GM15510 (cell line): Measurements from ENCODE around the gene SYT1.

Experiments
- POLR2A ChIP-seq: IDR thresholded peaks from 3 replicates; pipeline ENCODE4 v1.6.1; 2011; ENCODE audit warnings: borderline replicate concordance; ENCODE audit not compliant: insufficient read length; ENCODE audit errors: extremely low read depth

Gene SYT1

DNA sequence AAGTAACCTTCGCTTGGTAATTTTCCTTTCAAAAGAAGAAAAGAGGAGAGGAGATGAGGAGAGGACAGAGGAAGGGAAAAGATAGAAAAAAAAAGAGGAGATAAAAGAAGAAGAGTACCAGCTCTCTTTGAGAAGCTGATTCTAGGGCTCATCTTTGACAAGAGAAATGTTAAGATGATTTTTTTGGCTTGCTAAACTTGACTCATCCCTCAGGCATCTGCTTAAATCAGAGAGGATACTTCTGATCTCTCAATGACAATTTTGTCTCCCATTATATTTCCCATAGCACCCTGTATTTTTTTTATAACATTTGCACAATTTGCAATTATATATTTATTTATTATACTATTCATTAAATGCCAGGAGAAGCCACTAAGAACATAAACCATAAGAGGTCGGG, 17.1 kb downstream of the SYT1 start:
- no peak for TF ChIP-seq POLR2A

DNA sequence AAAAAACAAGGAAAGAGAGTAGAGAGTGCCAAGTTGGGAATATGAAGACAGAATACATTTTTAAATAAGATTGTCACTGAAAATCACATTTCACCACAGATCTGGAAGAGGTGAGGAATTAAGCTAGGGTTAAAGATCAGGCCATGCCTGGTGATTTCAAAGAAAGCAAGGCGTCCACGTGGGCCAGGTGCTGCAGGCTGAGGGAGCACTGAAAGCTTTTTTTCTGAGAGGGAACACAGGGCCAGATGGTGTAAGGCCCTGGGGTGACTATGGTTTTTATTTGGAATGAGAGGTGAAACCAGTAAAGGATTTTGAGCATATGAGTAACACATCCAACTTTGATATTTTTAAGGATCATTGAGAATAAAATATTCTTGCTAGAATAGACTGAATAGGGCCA, 20.9 kb downstream of the SYT1 start:
- no peak for TF ChIP-seq POLR2A

DNA sequence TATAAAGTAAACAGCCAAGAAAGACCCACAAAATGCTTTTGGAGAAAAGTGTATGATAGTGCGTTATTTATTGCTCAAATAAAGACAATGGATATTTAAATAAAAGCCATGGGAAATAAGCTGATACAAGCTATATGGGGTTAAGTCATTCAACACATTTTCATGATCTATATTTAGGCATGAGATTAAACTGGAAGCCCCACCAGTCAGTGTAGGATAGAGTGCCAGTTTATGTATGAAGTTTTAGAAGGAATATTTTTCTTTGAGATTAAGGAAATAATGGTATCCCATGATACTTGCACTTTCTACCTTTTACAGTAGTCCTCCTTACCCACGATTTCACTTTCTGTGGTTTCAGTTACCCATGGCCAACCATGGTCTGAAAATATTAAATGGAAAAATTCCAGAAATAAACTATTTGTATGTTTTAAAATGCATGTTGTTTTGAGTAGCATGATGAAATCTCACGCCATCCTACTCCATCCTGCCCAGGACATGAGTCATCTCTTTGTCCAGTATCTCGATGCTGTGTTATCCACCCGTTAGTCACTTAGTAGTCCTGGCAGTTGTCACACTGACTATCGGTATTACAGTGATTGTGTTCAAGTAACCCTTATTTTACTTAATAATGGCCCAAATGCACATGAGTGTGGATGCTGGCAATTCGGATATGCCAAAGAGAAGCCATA, 22.3 kb downstream of the SYT1 start:
- no peak for TF ChIP-seq POLR2A

DNA sequence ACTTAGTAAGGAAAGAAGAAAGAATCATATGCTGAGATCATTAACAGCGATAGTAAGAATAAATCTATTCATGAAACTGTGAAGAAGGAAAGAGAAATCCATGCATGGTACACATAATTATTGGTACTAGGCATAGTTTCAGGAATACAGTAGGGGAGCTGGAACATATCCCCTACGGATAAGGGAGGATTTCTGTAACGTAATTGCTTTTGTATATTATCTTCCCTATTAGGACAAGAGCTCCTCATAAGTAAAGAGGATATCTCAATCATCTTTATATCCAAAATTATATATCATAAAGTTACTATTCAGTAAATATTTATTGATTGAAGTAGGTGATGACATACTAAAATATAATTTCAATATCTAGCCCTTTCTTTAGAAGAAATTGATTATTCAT, 22.9 kb downstream of the SYT1 start:
- no peak for TF ChIP-seq POLR2A

DNA sequence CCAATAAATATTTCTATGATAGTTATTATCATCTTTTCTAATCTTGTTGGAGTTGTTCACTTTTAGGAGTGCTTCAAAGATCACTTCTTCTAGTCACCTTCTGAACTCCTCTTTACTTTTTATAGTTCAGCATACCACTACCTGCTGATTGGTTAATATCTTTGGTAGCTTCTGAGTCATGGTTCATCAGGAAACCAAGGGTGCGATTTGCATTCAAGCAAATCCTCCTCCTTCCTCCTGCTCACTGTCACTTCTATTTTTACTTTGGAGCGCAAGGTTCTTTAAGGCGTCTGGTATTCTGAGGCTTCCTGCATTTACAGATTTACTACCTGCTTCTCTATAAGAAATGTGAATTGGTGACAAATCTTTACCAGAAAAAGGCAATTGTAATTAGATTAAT, 24.0 kb downstream of the SYT1 start:
- TF ChIP-seq POLR2A = no peak

DNA sequence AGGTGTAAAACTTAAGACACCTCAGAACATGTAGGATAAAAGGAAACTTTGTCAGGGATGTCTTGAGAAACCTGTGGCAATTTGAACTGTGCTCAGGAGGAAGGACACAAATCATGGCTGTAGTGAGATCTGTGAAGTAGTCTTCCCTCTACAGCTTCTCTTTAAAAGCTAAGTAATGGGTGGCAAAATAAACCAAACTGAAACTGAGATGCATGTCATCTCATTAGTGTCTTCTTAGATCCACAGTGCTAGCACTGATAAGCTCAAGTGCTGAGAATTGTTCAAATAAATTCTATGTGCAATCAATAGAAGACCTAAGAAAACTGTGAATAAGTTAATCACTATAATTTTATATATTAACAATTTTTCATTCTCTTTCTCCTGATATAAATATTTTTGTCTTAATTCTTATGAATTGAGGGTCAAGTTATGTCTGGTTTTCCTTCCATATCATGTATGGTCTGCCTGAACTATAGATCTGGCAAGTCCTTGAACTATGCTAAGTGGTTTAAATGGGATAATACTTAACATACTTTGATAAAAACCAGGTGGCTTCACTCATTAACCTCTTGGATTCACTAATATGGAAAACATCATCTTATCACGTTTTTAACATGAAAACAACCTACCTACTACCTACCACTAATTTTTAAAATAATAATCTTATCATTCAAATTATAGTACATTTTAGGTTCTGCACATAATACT, 27.2 kb downstream of the SYT1 start:
- no peak for TF ChIP-seq POLR2A

DNA sequence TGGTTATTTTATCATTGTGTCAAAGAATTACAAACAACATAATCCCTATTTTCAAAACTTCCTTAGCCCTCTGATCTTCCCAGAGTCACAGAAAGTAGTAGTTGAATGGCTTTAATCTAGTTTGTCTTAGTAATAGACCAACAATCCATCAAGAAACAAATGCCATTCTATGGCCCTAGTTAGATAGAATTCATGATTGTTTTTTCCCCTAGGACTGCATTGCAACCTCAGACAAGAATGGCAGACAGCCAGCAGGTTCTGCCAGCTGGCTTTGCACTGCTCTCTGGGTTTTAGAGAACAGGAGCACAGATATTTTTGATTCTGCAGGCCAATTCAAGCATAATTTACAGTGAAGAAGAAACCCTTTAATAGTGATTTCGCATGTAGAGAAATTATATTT, 33.8 kb downstream of the SYT1 start:
- no peak for TF ChIP-seq POLR2A

DNA sequence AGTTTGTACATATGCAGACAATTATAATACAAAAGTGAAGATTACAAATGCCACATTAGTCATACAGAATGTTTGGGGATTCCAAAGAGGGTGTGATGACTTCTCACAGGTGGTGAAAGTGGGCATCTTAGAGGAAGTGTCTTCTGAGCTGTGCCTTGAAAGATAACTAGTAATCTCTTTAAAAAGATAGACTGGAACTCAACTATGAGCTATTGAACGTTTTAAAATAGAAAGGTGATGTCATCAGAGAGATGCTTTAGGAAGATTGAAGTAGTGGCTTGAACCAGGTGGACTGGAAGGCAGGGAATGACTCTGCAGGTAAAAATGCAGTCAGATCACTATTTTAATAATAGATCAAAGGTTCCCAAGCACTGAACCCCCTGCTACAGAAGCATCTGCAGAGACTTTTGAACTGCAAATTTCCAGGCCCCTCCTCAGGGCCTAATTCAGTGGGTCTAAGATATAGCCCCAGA, 50.3 kb downstream of the SYT1 start:
- TF ChIP-seq POLR2A = no peak

DNA sequence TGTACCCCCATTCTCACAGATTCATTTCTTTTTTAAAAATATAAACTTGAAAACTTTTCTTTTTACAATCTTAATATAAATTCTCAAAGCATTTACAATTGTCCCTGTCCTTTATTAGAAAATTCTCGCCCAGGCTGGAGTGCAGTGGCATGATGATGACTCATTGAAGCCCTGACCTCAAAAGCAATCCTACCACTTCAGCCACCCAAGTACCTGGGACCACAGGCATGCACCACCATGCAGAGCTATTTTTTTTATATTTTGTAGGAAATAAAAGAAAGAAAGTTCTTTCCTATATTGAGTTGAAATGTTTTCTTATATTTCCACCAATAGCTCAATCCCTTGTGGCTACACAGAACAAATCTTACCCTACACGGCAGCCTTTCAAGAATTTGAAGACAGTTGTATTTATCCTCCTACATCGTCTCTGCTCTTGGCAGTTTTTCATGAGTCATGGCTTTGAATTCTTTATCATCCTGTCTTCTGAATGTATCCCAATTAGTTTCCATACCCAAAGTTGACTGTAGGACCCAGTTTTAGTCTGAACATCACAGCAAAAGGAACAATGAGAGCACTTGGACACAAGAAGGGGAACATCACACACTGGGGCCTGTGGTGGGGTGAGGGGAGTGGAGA, 52.4 kb downstream of the SYT1 start:
- no peak for TF ChIP-seq POLR2A

DNA sequence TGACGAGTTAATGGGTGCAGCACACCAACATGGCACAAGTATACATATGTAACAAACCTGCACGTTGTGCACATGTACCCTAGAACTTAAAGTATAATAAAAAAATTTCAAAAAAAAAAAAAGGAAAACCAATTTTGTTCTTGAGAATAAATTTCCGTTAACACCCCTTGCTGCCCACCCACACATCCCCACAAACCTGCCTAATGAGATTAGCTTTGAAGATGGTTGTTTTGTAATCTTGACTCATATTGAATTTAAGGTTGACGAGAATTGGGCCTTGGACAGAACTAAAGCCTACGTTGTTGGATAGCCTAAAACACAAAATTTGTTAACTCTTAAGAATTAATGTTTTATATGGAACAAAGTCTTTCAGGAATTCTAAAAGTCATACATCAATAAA, 52.9 kb downstream of the SYT1 start:
- no peak for TF ChIP-seq POLR2A

DNA sequence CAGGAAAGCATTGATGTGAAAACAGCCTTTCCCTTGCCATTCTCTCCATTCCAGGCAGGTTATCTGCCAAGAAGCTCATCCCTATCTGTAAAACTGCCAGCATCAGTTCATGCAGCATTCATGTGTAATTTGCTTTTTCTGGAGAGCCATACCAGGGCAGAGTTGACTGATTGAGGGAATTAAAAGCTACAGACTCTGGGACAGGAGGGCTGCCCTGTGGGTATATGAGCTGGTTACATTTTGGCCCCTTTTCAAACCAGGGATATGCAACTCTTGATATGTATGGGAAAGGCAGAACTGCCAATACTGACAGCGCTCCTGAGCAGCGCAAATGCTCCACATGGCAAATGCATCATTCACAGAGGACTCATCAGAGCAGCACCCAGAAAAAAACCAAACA, 53.7 kb downstream of the SYT1 start:
- TF ChIP-seq POLR2A = no peak

DNA sequence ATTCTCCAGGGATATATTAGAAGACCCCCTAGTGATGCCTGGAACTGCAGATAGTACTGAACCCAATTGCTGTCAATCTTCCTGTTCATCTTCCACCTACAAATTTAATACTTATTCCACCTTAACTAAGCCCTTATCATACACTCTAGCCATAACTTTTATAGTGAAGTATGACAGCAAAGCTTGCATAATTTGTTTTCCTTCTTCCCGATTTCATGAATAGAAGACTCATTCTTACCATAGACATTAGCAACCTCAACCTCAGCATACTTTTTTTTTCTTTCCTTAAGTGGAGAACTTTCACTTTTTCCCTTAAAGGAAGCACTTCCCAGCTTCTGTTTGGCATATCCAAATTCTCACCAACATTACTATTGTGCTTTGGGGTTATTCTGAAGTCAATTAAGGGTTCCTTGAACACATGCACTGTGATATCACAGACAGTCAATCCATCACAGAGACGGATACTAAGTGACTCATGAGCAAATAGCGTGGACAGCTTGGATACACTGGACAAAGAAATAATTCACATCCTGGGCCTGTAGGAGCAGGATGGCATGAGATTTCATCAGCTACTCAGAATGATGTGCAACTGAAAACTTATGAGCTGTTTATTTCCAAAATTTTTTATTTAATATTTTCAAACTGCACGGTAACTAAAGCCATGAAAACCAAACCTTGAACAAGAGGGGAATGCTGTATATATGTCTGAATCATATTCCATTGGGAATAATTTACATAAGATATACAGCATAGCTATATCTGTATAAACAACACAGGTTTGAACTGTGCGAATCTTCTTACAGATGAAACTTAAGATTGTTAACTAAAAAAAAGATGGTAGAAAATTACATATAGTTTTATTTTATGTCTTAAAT, 63.9 kb downstream of the SYT1 start:
- no peak for TF ChIP-seq POLR2A

DNA sequence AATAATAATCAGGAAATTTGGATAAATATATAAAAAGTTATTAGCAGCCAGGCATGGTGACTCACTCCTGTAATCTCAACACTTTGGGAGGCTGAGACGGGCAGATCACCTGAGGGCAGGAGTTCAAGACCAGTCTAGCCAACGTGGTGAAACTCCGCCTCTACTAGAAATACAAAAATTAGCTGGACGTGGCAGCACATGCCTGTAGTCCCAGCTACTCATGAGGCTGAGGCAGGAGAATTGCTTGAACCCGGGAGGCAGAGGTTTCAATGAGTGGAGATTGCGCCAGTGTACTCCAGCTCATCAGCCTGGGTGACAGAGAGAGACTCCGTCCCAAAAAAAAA, 64.5 kb downstream of the SYT1 start:
- TF ChIP-seq POLR2A = no peak

DNA sequence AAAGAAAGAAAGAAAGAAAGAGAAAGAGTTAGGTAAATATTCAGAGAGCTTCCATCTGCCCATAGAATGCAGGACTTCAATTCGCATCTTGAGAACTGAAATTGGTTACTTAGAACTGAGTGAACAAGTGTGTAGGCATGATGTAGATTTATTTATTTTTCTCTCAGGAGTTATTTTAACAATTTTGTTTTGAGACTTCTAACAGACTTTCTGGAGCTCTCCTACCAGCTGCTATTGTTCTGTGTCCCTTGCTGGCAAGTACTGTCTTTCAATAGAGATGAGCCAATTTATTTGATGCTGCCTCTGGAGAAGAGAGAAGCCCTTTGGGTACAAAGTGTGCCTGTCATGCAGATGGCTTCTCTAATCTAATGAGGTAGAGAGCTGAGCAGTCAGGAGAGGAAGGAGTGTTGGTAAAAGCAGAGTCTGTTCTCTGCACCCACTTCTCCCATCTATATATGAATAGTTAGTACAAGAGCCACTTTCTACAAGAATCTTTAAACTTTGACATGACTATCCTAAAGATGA, 67.0 kb downstream of the SYT1 start:
- no peak for TF ChIP-seq POLR2A

DNA sequence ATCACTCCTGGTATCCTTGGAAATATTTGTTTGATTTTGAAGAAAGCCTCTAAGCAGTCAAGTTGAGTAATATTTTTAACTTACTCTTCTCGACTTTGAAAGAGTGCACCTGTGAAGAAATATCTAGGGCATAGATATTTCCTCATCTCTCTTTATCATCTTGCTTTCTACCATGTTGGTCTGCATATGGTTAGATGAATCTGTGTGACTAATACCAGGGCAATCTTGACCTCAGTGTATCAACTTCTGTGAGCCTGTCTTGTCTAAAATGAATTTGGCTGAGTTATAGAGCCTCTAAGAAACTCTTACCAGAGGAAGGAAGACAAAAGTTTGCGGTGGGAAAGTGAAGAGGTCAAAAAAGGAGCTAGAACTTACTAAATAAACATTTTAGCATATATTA, 68.4 kb downstream of the SYT1 start:
- no peak for TF ChIP-seq POLR2A
